IPS-NIHi7 (cell line): ENCODE results near the gene MRPL54.

ENCODE experiments used
- DNase-seq: peaks from one replicate; pipeline ENCODE4 v3.0.0; 2012; ENCODE audit warnings: mixed read lengths; ENCODE audit errors: extremely low spot score

The MRPL54 gene

DNA sequence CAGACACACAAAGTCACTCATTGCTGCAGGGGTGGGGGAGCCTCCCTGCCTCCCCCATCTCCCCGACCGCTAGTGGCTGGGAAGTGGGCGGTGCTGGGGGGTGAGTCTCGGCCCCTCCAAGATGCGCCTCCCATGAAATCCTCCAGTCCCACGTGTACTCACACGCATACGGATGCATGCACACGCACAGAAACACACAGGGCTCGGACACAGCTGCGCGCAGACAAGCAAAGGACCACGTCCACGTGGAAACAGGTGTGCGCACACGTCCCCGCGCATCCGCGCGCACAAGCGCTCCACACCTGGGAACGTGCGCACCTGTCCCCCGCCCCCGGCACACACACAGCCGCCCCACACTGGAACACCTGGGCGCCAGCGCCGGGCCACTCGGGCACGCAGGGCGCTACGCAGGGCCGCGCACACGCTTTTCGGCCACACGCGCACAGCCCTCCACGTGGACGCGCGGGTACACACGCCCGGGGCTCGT lies 23.0 kb downstream of the MRPL54 start:
- DNase-seq, result no peak

DNA sequence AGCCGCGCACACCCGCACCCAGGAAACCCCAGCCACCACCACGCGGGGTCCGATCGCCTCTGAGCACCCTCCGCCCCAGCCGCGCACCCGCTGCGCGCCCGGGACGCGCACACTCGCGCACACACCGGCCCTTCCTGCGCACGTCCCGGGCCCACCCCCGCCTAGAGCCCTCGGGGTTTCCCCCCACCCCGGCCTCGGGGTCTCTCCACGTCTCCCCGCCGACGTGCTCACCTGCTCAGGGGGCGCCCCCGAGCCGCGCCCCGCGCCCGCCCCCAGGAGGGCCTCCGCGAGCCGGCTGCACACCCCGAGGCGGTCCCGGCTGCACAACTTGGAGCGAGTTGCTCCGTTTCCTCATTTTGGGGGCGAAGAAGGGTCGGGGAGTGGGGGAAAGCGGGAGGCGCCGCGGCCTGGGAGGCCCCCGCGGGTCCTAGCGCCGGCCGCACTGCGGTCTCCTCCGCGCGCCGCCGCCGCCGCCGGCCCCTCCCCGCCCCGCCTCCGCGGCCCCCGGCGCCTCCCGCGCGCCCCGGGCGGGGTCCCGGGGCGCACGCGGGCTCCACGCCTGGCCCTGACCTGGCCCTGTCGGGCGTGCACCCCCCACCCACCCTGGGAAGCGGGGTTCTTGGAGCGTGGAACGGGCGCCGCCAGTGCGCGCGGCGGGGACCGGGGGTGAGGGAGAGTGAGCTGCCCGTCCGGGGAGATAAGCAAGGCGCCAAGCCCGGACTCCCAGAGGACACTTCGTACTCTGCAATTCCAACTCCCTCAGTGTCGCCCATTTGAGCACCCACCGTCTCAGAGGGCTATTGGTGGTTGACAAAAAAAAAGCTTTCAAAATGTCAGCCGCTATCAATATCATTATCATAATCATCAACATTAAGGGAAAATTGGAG lies 23.7 kb downstream of the MRPL54 start, which contains the start of gene MATK:
TSS of gene MATK (minus strand) at position 444 of the 887 bp plus-strand sequence. CDS start 1,246 bp downstream, outside the sequence.
- DNase-seq, result peak; percentile 66

- no peak for DNase-seq
Observed at GRCh38 chr19:3788996-3789778, 26.7 kb downstream of the MRPL54 start.

DNA sequence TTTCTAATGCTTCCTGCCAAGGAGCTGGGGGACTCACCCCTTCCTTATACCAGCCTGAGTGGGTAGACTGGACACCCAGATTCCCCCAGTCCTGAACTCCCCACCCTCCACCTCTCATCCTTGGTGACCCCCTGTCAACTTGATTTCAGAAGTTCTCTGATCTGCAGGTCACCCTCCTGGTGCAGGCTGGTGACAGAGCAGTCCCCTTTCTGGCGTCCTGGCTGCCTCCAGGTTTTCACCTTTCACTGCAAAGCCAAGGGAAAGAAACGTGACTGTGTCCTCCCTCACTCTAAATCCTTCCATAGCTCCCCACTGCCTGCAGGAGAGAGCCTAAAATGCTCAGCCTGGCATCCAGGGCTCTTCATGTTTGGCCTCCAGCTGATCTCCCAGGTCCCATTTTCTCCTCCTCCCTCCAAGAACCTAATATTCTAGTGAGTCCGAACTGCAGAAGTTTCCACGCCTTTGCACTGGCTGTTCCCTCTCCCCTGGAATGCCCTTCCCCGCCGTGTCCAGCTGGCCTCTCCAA lies 27.8 kb downstream of the MRPL54 start:
- no peak for DNase-seq

GRCh38 chr19:3790941-3791340 lies 28.5 kb downstream of the MRPL54 start:
- no peak for DNase-seq

- DNase-seq, result no peak
Observed at GRCh38 chr19:3792114-3792513, 29.6 kb downstream of the MRPL54 start.

DNA sequence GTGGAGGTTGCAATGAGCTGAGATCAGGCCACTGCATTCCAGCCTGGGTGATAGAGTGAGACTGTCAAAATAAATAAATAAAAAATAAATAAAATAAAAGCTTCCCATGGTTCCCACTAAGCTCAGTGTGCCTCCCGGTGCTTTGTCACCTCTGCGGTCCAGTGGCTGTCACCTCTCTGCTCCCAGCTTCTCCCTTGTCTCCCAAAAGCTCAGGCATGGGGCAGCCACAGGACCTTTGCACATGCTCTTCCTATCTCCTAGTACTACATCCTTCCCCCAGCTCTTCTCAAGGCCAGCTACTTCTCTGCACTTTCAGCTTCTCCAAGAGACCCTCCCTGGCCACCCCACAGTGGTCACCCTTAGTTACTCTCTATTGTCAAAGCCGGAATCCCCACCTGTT lies 31.3 kb downstream of the MRPL54 start:
- no peak for DNase-seq

DNA sequence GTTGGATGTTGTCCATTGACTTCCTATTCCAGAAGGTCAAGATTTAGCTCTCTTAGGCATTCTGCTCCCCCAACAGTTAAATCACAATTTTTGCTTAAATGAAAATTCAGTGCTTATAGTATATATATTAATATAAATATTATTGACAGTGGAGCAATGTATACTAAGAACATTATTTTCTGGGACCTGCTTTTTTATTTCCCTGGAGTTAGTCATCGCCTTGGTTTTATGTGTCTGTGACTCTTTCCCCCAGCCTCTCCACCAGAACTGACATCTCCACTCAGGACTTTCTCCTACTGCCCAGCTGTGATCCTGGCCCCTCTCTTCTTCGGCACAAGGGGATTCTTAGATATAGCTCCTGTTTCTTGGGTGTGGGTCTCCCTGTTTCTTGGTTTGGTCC lies 33.9 kb downstream of the MRPL54 start:
- DNase-seq, result no peak

- no peak for DNase-seq
Observed at GRCh38 chr19:3798137-3798536, 35.7 kb downstream of the MRPL54 start.

DNA sequence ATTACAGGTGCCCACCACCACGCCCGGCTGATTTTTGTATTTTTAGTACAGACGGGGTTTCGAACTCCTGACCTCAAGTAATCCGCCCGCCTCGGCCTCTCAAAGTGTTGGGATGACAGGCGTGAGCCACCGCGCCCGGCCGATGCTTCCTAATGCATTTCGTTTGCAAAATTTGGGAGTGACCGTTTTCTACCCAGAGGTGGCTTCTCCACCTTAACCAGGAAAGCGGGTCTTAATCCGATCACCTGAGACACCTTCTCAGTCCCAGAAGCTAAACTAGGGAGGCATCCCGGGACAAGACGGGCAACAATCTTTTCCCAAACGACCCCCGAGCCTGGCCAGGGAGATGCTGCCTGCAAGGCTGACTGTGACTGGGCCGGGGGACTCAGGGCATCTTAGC lies 38.5 kb downstream of the MRPL54 start:
- DNase-seq, result no peak

GRCh38 chr19:3801412-3802096 lies 39.1 kb downstream of the MRPL54 start:
- peak; percentile 77 for DNase-seq

- DNase-seq, result no peak
Observed at GRCh38 chr19:3803114-3803888, 40.8 kb downstream of the MRPL54 start.

GRCh38 chr19:3803986-3804385 lies 41.5 kb downstream of the MRPL54 start:
- DNase-seq, result no peak

DNA sequence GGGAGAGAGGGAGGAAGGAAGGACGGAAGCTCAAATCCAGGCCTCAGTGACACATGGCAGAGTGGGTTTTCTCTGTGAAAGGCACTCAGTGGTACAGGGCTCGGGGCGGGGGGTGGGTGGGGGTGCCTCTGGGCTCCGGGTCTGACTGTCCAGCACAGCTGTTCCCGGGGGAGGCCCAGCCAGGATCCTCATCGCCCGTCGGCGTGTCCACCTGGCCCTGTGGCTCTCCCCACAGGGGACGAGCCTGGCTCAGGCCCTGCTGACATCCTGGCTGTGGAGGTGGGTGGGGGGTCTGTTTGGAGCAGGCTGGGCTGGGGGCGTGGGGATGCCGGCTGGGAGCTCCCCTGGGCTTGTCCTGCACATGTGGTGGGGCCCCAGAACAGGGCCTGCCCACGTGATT lies 41.9 kb downstream of the MRPL54 start:
- no peak for DNase-seq

DNA sequence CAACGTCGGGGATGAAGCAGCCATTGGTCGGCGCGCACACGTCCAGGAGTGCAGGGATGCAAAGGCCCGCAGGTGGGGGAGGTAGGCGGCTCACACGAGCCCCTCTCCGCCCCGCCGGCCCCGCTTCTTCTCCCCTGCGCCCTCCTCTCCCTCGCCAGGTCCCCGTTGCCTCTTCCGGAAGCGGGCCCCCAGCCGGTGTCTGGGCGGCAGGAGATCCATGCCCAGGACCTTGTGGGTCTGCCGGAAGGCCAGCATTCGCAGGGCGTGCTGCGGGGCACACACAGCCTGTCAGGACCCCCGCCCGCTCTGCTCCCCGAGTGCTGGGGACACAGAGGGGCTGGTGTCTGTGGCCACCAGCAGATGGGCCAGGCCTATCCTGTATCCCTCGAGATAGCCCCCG lies 43.4 kb downstream of the MRPL54 start:
- no peak for DNase-seq

GRCh38 chr19:3807131-3807480 lies 44.6 kb downstream of the MRPL54 start:
- no peak for DNase-seq

DNA sequence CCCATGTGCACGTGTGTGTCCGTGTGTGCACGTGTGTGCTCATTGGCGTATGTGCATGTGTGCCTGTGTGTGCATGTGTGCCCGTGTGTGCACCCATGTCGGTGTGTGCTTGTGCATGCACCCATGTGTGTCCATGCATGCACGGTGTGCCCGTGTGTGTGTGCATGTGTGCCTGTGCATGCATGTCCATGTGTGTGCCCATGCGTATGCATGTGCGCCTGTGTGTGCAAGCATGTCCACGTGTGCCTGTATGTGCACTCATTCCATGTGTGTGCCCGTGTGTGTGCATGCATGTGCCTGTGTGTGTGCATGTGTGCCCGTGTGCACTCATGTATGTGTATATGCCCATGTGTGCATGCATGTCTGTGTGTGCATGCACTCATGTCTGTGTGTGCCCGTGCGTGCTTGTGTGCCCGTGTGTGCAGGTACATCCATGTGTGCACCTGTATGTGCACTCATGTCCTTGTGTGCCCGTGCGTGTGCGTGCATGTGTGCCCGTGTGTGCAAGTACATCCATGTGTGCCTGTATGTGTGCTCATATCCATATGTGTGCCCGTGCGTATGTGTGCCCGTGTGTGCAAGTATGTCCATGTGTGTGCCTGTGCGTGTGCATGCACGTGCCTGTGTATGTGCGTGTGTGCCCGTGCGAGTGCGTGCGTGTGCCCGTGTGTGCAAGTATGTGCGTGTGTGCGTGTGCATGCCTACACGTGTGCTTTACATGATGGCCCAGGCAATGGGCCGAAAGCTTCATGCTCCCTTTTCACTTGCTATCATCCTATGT lies 45.3 kb downstream of the MRPL54 start:
- no peak for DNase-seq

- no peak for DNase-seq
Observed at GRCh38 chr19:3808420-3809143, 46.1 kb downstream of the MRPL54 start.

GRCh38 chr19:3809881-3810707 lies 47.6 kb downstream of the MRPL54 start:
- no peak for DNase-seq
